Right forelimb (tissue), 1 donor: ENCODE results near the gene CLEC3B.

Experiments
- DNase-seq: peaks from one replicate; pipeline ENCODE4 v3.0.0-alpha.2; 2018

The CLEC3B gene

GRCh38 chr3:45003859-45004258 lies 22.2 kb upstream of the CLEC3B start:
- DNase-seq: no peak

- DNase-seq: no peak
These were observed 19.0 kb upstream of the CLEC3B start for GRCh38 chr3:45007091-45007490.

GRCh38 chr3:45008117-45008516 lies 18.0 kb upstream of the CLEC3B start:
- no peak for DNase-seq

- DNase-seq: no peak
These were observed 16.2 kb upstream of the CLEC3B start for GRCh38 chr3:45009868-45010267.

GRCh38 chr3:45010811-45011333 lies 15.2 kb upstream of the CLEC3B start:
- DNase-seq: no peak

- no peak for DNase-seq
These were observed 14.2 kb upstream of the CLEC3B start for GRCh38 chr3:45011756-45012508.

- DNase-seq: no peak
These were observed 13.5 kb upstream of the CLEC3B start for GRCh38 chr3:45012577-45012976.

GRCh38 chr3:45016916-45017315 lies 9.2 kb upstream of the CLEC3B start:
- DNase-seq: no peak

- no peak for DNase-seq
These were observed 8.3 kb upstream of the CLEC3B start for GRCh38 chr3:45017821-45018220.

GRCh38 chr3:45020534-45020933 lies 5.6 kb upstream of the CLEC3B start:
- DNase-seq: no peak

- peak; percentile 82 for DNase-seq
These were observed 4.4 kb upstream of the CLEC3B start for GRCh38 chr3:45021524-45022297.

- no peak for DNase-seq
These were observed 2.4 kb upstream of the CLEC3B start for GRCh38 chr3:45023675-45024074.

GRCh38 chr3:45024542-45025255 lies 1.4 kb upstream of the CLEC3B start:
- peak; percentile 60 for DNase-seq

GRCh38 chr3:45026957-45027356 lies 854 bp downstream of the CLEC3B start:
- peak; percentile 71 for DNase-seq

- no peak for DNase-seq
These were observed 1.3 kb downstream of the CLEC3B start for GRCh38 chr3:45027441-45027840.

- DNase-seq: no peak
These were observed 3.1 kb downstream of the CLEC3B start for GRCh38 chr3:45029216-45029615.

- no peak for DNase-seq
These were observed 3.6 kb downstream of the CLEC3B start for GRCh38 chr3:45029661-45030060.

- DNase-seq: no peak
These were observed 5.4 kb downstream of the CLEC3B start for GRCh38 chr3:45031531-45031930.

GRCh38 chr3:45032113-45032512 lies 6.0 kb downstream of the CLEC3B start:
- no peak for DNase-seq

GRCh38 chr3:45033791-45034190 lies 7.7 kb downstream of the CLEC3B start:
- DNase-seq: no peak

GRCh38 chr3:45034612-45035252 lies 8.6 kb downstream of the CLEC3B start:
- DNase-seq: no peak

GRCh38 chr3:45035441-45036301 lies 9.6 kb downstream of the CLEC3B start:
- peak; percentile 73 for DNase-seq
